Cardiac fibroblast (primary cell): ENCODE measurements around the gene ALK.

ENCODE experiments used
- DNase-seq, 2 donors: peaks; one replicate each; pipeline versions ENCODE4 v3.0.0 to v3.0.0-alpha.2; 2010; ENCODE audit warnings: low read depth in 2 of 2
- H3K4me3 ChIP-seq, 2 donors: replicated peaks in 1 of 2; 1 replicate in 1 of 2; 2 replicates in 1 of 2; pipeline ENCODE4 v1.5.1; 2011; ENCODE audit warnings: low read depth in 2 of 2, low read length in 2 of 2, mild to moderate bottlenecking in 2 of 2, moderate library complexity in 1 of 2
- CTCF ChIP-seq: IDR thresholded peaks from one replicate; pipeline ENCODE4 v1.5.1; 2011; ENCODE audit warnings: low read depth, mild to moderate bottlenecking, low read length, inconsistent platforms

ALK gene

GRCh38 chr2:29797916-29798315 is 123.5 kb downstream of the ALK start:
- H3K4me3 ChIP-seq = no peak overlapping the region
- no peak for TF ChIP-seq CTCF
- DNase-seq = no peak

- H3K4me3 ChIP-seq = no peak overlapping the region
- no peak for DNase-seq
- TF ChIP-seq CTCF = no peak
Observed at GRCh38 chr2:29796446-29796845, 124.9 kb downstream of the ALK start.

- no peak for TF ChIP-seq CTCF
- DNase-seq = no peak
- no peak overlapping the region for H3K4me3 ChIP-seq
Observed at GRCh38 chr2:29789911-29790485, 131.4 kb downstream of the ALK start.

- TF ChIP-seq CTCF = no peak
- no peak for DNase-seq
- no peak overlapping the region for H3K4me3 ChIP-seq
Observed at GRCh38 chr2:29787473-29788465, 133.6 kb downstream of the ALK start.

GRCh38 chr2:29786361-29786760 is 135.0 kb downstream of the ALK start:
- no peak for TF ChIP-seq CTCF
- DNase-seq = no peak
- no peak overlapping the region for H3K4me3 ChIP-seq

GRCh38 chr2:29783666-29784065 is 137.7 kb downstream of the ALK start:
- no peak for DNase-seq
- no peak for TF ChIP-seq CTCF
- H3K4me3 ChIP-seq = no peak overlapping the region
